Pancreas (tissue), 10 donors: Measurements from ENCODE around the gene LRG1. TPM values are rescaled to one million over a fixed set of nuclear protein-coding genes. Genes with fewer than 3 reads are reported as not detected.

Experiments
- ATAC-seq, 4 donors: fragments of 200-7000 bp; cut with Tn5 transposase; one replicate each; pipeline versions ENCODE4 v1.8.0 to v1.9.1; 2020; ENCODE audit warnings: mild to moderate bottlenecking in 4 of 4, moderate library complexity in 4 of 4
- DNase-seq, 6 donors: peaks; one replicate each; pipeline ENCODE4 v3.0.0-alpha.2; 2020
- FAIRE-seq: peaks from 2 replicates; lab custom pipeline; 2012; peaks lifted over from hg19 to GRCh38; lab: Jason Lieb, UNC
- H3K27ac ChIP-seq, 4 donors: fragments of 200-600 bp; sonication (generic); 1 replicate in 3 of 4; 2 replicates in 1 of 4; pipeline versions ENCODE4 v1.5.0 to v1.8.0; 2020
- H3K27me3 ChIP-seq, 4 donors: fragments of 200-600 bp; one replicate each; pipeline ENCODE4 v1.8.0; 2021
- H3K36me3 ChIP-seq, 3 donors: fragments of 200-600 bp; sonication (generic) in 1 of 3; one replicate each; pipeline versions ENCODE4 v1.5.0 to v1.8.0; 2020 to 2021
- H3K4me1 ChIP-seq, 3 donors: fragments of 200-600 bp; one replicate each; pipeline ENCODE4 v1.8.0; 2021
- H3K4me3 ChIP-seq, 4 donors: fragments of 200-600 bp; sonication (generic) in 2 of 4; one replicate each; pipeline versions ENCODE4 v1.5.0 to v1.8.0; 2020 to 2021
- H3K9me3 ChIP-seq, 4 donors: fragments of 200-600 bp; one replicate each; pipeline ENCODE4 v1.8.0; 2021
- WGBS, 2 donors: extraction: QIAGEN DNeasy Blood & Tissue Kit; methylation state at CpG; one replicate each; pipeline ENCODE4 v1.1.7; 2013; 5-methylcytosine and 5-hydroxymethylcytosine counted together
- intact Hi-C, 3 donors: fragments of 100-400 bp; cut with DNase I; formaldehyde crosslinking; loops; one replicate each; pipeline versions ENCODE4 v1.11.1 to v1.14.2; 2022
- polyA plus RNA-seq, 2 donors: library from polyadenylated mRNA; stranded (reverse); fragments of 200-250 nt; gene quantifications; one replicate each; pipeline ENCODE4 v1.2.3, GENCODE V29; 2013
- total RNA-seq, 6 donors: library from RNA; stranded (reverse); fragmentation: NEBNext Ultra II Directional in 4 of 6; extraction: Animal tissue kit (Norgen Biotek cat#: 25700) in 4 of 6; gene quantifications; one replicate each; pipeline versions ENCODE4 v1.2.1 to v1.2.4, GENCODE V29; 2021 to 2023
- TF ChIP-seq, protein P1 (sequence below), 4 donors: fragments of 200-600 bp; sonication (generic) in 3 of 4; IDR thresholded peaks; one replicate each; pipeline versions ENCODE4 v1.5.0 to v1.8.0; 2021; ENCODE audit warnings: antibody characterized with exemption in 4 of 4
- donor health status: healthy with polysubstance abuse.
- donor health status: DM: no; HTN: no; CAD: no; lungs with moderate emphysema.
- donor health status: DM: no; HTN: no; CAD: no.
- donor health status: control.
- donor health status: control.
- donor health status: Bipolar disorder and iron deficiency.
- donor health status: DM: yes; HTN: yes; CAD: no.
- donor health status: DM: no; HTN: no; CAD: no.
- donor health status: DM: no; HTN: no; CAD: no.
- donor health status: DM: yes; HTN: yes; CAD: no.

The LRG1 gene
- total and polyA plus RNA-seq, 8 donors: 7.9 to 53.6 (median 18.7) TPM

DNA sequence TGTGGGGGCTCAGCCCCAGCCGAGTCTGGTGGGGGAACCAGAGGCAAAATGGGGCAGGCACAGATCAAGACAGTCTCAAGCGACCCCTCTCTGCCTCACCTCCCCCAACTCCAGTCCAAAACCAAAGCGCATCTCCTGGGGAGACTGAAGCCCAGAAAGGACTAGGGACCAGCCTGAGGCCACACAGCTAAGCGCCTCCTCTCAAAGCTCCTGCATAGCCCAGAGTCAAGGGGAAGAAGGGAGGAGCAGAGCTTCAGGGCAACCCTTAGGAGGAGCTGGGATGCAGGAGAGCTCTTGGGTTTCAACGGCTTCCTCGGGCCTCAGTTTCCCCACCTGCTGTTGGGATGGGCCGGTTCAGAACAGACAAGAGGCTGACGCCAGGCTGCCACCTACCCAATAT, 39.6 kb upstream of the LRG1 start:
- FAIRE-seq (no peak), DNase-seq (no peak), ATAC-seq (no peak)
- Histone ChIP-seq H3K4me3 (no peak overlapping the region), H3K27me3 (peaks cover 0 to 10% (median under 1%) of the 10 kb centered on the region in 4 donors), H3K27ac (no peak overlapping the region), H3K9me3 (no peaks in the 10 kb centered on the region), H3K36me3 (no peaks in the 10 kb centered on the region), H3K4me1 (peaks cover 0 to 6% (median 6%) of the 10 kb centered on the region in 3 donors)
- TF ChIP-seq, protein P1, sequence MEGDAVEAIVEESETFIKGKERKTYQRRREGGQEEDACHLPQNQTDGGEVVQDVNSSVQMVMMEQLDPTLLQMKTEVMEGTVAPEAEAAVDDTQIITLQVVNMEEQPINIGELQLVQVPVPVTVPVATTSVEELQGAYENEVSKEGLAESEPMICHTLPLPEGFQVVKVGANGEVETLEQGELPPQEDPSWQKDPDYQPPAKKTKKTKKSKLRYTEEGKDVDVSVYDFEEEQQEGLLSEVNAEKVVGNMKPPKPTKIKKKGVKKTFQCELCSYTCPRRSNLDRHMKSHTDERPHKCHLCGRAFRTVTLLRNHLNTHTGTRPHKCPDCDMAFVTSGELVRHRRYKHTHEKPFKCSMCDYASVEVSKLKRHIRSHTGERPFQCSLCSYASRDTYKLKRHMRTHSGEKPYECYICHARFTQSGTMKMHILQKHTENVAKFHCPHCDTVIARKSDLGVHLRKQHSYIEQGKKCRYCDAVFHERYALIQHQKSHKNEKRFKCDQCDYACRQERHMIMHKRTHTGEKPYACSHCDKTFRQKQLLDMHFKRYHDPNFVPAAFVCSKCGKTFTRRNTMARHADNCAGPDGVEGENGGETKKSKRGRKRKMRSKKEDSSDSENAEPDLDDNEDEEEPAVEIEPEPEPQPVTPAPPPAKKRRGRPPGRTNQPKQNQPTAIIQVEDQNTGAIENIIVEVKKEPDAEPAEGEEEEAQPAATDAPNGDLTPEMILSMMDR (IDR thresholded peaks at IDR 0.05): no peak
- intact Hi-C loops: loop anchor here in 2 of 3 donors (5.0 kb wide), 1 partner anchor 53 kb away; no protein-coding TSS in a partner anchor
- 65 to 82% methylated on average over 7 to 8 of the region's 8 CpGs for WGBS, 2 donors

DNA sequence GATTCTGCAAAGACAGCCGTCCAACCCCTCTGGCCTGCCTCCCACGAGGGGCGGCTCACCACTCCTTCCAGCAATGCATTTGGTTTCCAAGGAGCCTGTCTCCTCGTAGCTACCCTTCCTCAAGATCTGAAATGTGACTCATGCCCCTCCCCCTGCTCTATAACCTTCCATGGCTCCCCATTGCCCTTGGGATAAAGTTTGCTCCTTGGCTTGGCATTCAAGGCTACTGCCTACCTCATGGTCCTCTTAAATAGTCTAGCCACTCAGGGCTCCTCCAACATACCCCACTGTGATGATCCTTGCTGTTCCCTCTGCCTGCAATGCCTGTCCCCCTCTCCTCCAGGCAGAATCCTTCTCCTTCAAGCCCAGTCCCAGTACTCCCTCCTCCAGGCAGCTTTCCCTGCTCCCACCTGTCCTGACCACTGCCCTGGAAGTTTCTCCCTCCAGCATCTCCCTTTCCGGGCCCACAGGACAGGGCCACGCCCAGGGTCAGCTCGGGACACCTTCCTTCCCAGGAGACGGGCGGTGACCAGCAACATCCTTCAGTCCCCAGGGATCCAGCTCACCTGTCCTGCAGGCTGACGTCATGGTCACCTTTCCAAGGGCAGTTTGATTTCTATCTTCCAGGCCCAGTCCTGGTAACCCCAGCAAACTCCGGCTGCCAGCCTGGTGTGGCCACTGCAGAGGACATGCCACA, 38.9 kb upstream of the LRG1 start:
- 56 to 66% methylated on average over 11 of the region's 11 CpGs for WGBS, 2 donors
- intact Hi-C loops: loop anchor here in 2 of 3 donors (5.0 kb wide), 1 partner anchor 54 kb away; no protein-coding TSS in a partner anchor
- no peak for FAIRE-seq

DNA sequence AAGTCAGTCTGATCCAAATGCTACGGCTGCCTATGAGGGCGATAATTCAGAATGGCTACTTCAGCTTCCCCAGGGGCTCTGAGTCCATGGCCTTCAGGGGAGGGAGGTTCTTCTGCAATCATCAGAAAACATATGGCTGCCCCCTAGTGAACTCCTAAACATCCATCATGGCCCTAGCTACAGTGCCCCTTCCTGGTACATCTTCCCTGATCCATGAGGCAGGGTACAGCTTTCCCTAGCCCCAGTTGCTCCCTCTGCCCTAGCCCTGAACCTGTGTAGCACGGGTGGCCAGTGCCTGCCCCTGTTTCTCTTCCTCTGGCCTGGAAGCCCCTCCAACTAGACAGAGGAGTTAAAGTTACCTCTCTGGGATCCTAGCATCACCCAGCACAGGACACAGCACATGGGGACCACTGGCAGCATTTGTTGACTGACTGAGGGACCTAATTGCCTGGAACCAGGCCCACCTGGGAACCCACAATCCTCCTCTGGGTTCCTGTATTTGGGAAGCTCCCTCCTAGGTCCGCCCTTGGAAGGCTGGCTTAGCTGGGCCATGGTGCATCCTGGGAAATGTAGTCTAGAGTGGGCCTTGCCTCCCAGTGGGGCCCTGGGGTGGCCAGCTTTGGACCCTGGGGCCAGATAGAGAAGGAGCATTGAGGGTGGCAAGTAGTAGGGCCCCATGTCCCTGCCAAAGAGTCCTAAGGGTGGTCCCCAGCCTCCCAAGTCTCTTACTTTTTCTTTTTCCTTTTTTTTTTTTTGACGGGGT, 37.4 kb upstream of the LRG1 start:
- peaks cover 0 to 10% (median 0%) of the 10 kb centered on the region in 4 donors for H3K27me3 ChIP-seq
- H3K27ac ChIP-seq: no peak overlapping the region
- no peak overlapping the region for H3K4me3 ChIP-seq
- no peak for ATAC-seq
- no peak for FAIRE-seq
- H3K36me3 ChIP-seq: no peaks in the 10 kb centered on the region
- 77% methylated on average over 5 of the region's 5 CpGs for WGBS, 2 donors
- H3K4me1 ChIP-seq: no peaks in the 10 kb centered on the region
- no peaks in the 10 kb centered on the region for H3K9me3 ChIP-seq
- TF ChIP-seq, protein P1 (IDR thresholded peaks at IDR 0.05): no peak
- DNase-seq: no peak
- intact Hi-C loops: loop anchor here in 2 of 3 donors (5.0 kb wide), 1 partner anchor 55 kb away; no protein-coding TSS in a partner anchor

More for the DNA sequence above, 38.9 kb upstream of the LRG1 start:
- Histone ChIP-seq H3K36me3 (no peaks in the 10 kb centered on the region), H3K27ac (no peak overlapping the region), H3K27me3 (peaks cover 0 to 9% (median 0%) of the 10 kb centered on the region in 4 donors), H3K9me3 (no peaks in the 10 kb centered on the region), H3K4me1 (no peaks in the 10 kb centered on the region), H3K4me3 (no peak overlapping the region)
- TF ChIP-seq, protein P1 (IDR thresholded peaks at IDR 0.05): no peak
- ATAC-seq (no peak), DNase-seq (no peak)

DNA sequence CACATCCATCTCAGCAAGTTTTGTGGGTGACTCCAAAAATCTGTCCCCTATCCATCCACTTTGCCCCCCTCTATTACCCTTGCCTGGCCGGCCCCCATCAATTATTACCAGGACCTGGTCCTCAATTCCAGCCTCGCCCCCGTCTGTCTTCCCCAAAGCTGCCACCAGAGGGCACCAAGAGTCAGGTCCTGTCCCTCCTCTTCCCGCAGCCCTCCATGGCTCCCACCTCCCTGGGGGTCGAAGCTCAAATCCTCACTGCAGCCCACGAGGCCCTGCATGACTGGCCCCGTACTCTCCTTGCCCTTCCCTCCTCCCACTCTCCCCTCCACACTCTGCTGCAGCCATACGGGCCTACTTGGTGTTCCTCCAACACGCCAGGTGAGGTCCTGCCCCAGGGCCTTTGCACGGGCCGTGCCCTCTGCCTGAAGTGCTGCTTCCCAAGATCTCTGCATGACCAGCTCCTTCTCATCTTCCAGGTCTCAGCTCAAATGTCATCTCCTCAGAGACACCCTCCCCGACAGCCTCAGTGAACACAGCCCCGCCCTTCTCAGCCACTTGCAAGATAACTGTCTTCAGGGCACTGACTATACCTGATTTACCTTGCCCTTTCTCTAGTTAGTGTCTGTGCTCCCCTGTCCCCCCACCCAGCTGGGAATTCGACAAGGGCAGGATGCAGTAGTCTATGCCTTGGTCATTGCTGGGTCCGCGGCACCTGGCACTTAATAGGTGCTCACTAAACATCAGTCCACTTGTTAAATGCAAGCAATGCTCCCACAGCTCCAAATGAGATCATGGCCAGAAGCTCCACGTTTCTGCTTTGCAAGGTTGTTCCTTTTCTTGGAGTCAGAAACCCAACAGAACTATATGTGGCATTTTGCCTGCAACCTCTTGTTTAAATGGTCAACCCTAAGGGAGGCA, 36.4 kb upstream of the LRG1 start:
- ATAC-seq (peak; percentile 46 to 79 (median 71)), DNase-seq (peak in 5 of 6 donors; percentile 37 to 87 (median 69)), FAIRE-seq (no peak)
- Histone ChIP-seq H3K9me3 (no peaks in the 10 kb centered on the region), H3K4me3 (no peak overlapping the region), H3K36me3 (no peaks in the 10 kb centered on the region), H3K27ac (peak overlapping the region in 1 of 4 donors; percentile 46), H3K27me3 (peaks cover 0 to 10% (median 0%) of the 10 kb centered on the region in 4 donors), H3K4me1 (no peaks in the 10 kb centered on the region)
- 50% methylated on average over 17 of the region's 17 CpGs for WGBS, 2 donors
- intact Hi-C loops: loop anchor here in 2 of 3 donors (5.0 kb wide), 1 partner anchor 56 kb away; no protein-coding TSS in a partner anchor
- TF ChIP-seq, protein P1 (IDR thresholded peaks at IDR 0.05): peak; percentile 31 to 51 (median 39)
